MCF 10A (cell line): Measurements from ENCODE around the gene LNX1. TPM values are rescaled to one million over a fixed set of nuclear protein-coding genes. Genes with fewer than 3 reads are reported as not detected.

ENCODE experiments used
- BruUV-seq: library from RNA; stranded (reverse); fragments of 400-500 nt; replicated peaks from 2 replicates; lab custom pipeline; 2021; lab: Mats Ljungman, UMichigan
- CTCF ChIA-PET: fragments of 300-600 bp; sonication (Branson Sonifier 250); formaldehyde crosslinking; extraction: SDS; loops from one replicate; lab custom pipeline; 2021; ENCODE audit warnings: antibody characterized with exemption, inconsistent platforms; lab: Yijun Ruan, JAX
- POLR2A ChIA-PET: fragments of 300-600, 350-650 bp; sonication (Branson Sonifier 250); formaldehyde crosslinking; extraction: SDS; loops from one replicate; lab custom pipeline; 2020; ENCODE audit warnings: antibody characterized with exemption, inconsistent platforms; lab: Yijun Ruan, JAX
- DNase-seq: peaks from one replicate; pipeline ENCODE4 v3.0.0-alpha.2; 2018; ENCODE audit not compliant: unreplicated experiment
- H3K27ac Mint-ChIP-seq: one replicate; pipeline ENCODE4 v1.8.0; 2022; ENCODE audit warnings: mild to moderate bottlenecking, low read depth, mixed read lengths; ENCODE audit not compliant: unreplicated experiment
- H3K27me3 Mint-ChIP-seq: one replicate; pipeline ENCODE4 v1.8.0; 2022; ENCODE audit warnings: mixed read lengths; ENCODE audit not compliant: insufficient read depth, unreplicated experiment
- H3K36me3 Mint-ChIP-seq: one replicate; pipeline ENCODE4 v1.8.0; 2022; ENCODE audit warnings: mild to moderate bottlenecking, moderate library complexity, mixed read lengths; ENCODE audit not compliant: insufficient read depth, unreplicated experiment
- H3K4me1 Mint-ChIP-seq: one replicate; pipeline ENCODE4 v1.8.0; 2022; ENCODE audit warnings: mixed read lengths; ENCODE audit not compliant: insufficient read depth, unreplicated experiment
- H3K4me3 Mint-ChIP-seq: one replicate; pipeline ENCODE4 v1.8.0; 2022; ENCODE audit warnings: mild to moderate bottlenecking, moderate library complexity, mixed read lengths; ENCODE audit not compliant: unreplicated experiment
- H3K9me3 Mint-ChIP-seq: one replicate; pipeline ENCODE4 v1.8.0; 2022; ENCODE audit warnings: mixed read lengths; ENCODE audit not compliant: unreplicated experiment
- intact Hi-C: fragments of 100-400 bp; cut with micrococcal nuclease; formaldehyde crosslinking; loops from 2 replicates; pipeline ENCODE4 v1.14.1; 2022
- total RNA-seq: library from RNA; stranded (reverse); gene quantifications from 2 replicates; pipeline ENCODE4 v1.2.3, GENCODE V29; 2022
- TF ChIP-seq, protein P1 (sequence below): fragments of 200-600 bp; IDR thresholded peaks from one replicate; pipeline ENCODE4 v1.8.0; 2022; ENCODE audit warnings: antibody characterized with exemption, mild to moderate bottlenecking; ENCODE audit not compliant: unreplicated experiment

Gene LNX1
- total RNA-seq, 1 experiment from 2014 or later: not detected

DNA sequence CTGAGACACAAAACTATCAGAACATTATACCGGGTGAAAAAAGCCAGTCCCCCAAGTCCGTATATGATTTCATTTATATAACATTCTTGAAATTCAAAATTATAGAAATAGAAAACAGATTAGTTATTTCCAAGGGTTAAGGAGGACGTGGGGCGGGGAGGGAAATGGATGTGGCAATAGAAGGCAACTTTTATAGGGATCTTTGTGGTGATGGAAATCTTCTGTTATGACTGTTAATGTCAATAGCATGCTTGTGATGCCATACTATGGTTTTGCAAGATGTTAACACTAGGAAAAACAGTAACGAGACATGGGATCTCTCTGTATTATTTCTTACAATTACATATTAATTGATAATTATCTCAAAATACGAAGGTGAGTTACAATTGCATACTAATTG lies 96.4 kb downstream of the LNX1 start:
- Mint-ChIP-seq H3K9me3 (peaks cover 9% of the 10 kb centered on the region), H3K4me3 (no peak overlapping the region), H3K36me3 (no peaks in the 10 kb centered on the region), H3K4me1 (no peaks in the 10 kb centered on the region), H3K27me3 (no peaks in the 10 kb centered on the region), H3K27ac (no peak overlapping the region)
- TF ChIP-seq, protein P1, sequence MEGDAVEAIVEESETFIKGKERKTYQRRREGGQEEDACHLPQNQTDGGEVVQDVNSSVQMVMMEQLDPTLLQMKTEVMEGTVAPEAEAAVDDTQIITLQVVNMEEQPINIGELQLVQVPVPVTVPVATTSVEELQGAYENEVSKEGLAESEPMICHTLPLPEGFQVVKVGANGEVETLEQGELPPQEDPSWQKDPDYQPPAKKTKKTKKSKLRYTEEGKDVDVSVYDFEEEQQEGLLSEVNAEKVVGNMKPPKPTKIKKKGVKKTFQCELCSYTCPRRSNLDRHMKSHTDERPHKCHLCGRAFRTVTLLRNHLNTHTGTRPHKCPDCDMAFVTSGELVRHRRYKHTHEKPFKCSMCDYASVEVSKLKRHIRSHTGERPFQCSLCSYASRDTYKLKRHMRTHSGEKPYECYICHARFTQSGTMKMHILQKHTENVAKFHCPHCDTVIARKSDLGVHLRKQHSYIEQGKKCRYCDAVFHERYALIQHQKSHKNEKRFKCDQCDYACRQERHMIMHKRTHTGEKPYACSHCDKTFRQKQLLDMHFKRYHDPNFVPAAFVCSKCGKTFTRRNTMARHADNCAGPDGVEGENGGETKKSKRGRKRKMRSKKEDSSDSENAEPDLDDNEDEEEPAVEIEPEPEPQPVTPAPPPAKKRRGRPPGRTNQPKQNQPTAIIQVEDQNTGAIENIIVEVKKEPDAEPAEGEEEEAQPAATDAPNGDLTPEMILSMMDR: no peak
- BruUV-seq: no TSS peak
- ChIA-PET POLR2A (no interaction called here), CTCF (interaction anchor here (1.5 to 1.7 kb wide), 2 partner anchors 413 to 739 kb away, joined by 5 read pairs; no protein-coding TSS in a partner anchor)
- peak; percentile 23 for DNase-seq
- intact Hi-C loops: loop anchor here (5.0 kb wide), 1 partner anchor 737 kb away; no protein-coding TSS in a partner anchor

DNA sequence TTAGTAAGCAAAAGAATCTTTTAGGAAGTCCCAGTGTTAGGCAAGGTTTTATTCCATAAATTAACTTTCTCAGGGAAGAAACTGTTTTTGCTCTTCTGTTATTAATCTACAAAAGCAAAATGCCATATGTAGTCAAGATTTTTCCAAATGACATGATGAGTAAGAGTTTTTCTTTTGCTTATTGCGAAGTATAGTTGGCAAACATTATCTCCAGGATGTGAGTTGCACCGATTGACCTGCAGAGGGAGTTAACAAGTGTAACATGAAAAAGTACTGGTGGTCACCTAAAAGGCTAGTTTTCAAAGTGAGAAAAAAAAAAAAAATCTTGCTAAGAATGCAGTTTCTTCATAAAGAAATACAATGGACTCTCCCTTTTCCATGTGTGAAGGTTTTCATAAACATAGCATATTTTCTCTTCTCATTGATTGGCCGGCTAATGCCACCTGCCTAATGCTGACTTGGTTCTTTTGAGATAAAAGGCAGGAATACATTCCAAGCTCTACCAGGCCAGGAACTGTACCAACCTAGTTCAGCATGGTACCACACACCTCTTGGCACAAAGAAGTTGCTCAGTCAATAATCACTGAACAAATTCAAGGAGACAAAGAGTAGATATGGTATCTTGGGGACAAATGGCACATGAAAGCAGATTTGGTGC lies 100.2 kb downstream of the LNX1 start:
- ChIA-PET CTCF (interaction anchor here (0.5 to 2.7 kb wide), 31 partner anchors 9 to 1941 kb away, joined by 3 to 34 read pairs (median 3); partner anchors contain the start of gene LNX1), POLR2A (interaction anchor here (0.7 to 2.4 kb wide), 5 partner anchors 9 to 399 kb away, joined by 3 to 14 read pairs (median 4); no protein-coding TSS in a partner anchor)
- TF ChIP-seq, protein P1: peak; percentile 39
- peak; percentile 85 for DNase-seq
- Mint-ChIP-seq H3K27me3 (no peaks in the 10 kb centered on the region), H3K4me3 (no peak overlapping the region), H3K9me3 (peaks cover 9% of the 10 kb centered on the region), H3K27ac (peak overlapping the region; percentile 83), H3K36me3 (no peaks in the 10 kb centered on the region), H3K4me1 (no peaks in the 10 kb centered on the region)
- intact Hi-C loops: loop anchor here (2.0 to 5.0 kb wide), 2 partner anchors 212 to 741 kb away; no protein-coding TSS in a partner anchor
- no TSS peak for BruUV-seq

DNA sequence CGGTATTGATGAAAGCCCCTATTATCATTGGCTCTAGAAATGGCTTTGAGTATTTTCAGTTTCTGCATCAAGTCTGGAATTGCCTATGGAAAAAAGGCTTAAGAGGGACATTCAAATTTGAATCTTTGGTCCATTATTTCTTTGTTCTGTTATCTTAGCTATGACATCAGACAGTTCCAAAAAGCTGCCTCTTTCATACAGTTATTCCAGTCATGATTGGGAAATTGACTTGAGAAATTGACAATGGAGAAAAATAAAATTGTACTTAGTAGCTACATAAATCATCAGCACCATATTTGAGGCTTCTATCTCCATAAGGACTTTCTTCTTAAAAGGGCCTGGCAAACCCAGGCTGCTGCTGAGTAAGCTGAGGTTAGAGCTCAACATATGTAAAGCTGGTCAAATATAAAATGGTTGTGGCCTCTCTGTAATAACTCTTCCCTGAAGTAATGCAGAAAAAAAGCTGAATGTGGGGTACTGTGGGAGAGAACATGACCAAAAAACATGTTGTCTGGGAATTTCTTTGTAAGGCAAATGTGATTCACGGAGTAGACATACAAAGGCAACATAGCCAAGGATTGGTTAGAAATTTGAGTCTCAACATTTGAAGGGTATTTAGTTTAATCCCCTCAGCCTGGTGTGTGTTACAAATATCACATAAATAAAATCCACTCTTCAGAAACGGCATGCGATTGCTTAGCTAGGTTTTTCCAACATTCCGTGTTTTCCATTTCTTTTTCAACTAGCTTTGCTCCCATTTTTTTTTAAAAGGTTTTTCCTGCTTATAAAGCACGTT lies 100.9 kb downstream of the LNX1 start:
- TF ChIP-seq, protein P1: no peak
- H3K36me3 Mint-ChIP-seq: no peaks in the 10 kb centered on the region
- CTCF ChIA-PET: interaction anchor here (0.5 to 2.7 kb wide), 25 partner anchors 8 to 1942 kb away, joined by 3 to 34 read pairs (median 3); partner anchors contain the start of gene LNX1
- H3K27ac Mint-ChIP-seq: peak overlapping the region; percentile 83
- peaks cover 9% of the 10 kb centered on the region for H3K9me3 Mint-ChIP-seq
- no peaks in the 10 kb centered on the region for H3K27me3 Mint-ChIP-seq
- BruUV-seq: no TSS peak
- no peaks in the 10 kb centered on the region for H3K4me1 Mint-ChIP-seq
- H3K4me3 Mint-ChIP-seq: no peak overlapping the region
- DNase-seq: no peak
- POLR2A ChIA-PET: interaction anchor here (0.7 to 2.4 kb wide), 6 partner anchors 9 to 400 kb away, joined by 3 to 14 read pairs (median 4); no protein-coding TSS in a partner anchor
- intact Hi-C loops: loop anchor here (2.0 to 5.0 kb wide), 2 partner anchors 212 to 742 kb away; no protein-coding TSS in a partner anchor
